Activated B cell treated with CpG ODN at 0.5 μM for 24 hours (primary cell): ENCODE data around the gene GALR3. TPM values are rescaled to one million over a fixed set of nuclear protein-coding genes. Genes with fewer than 3 reads are reported as not detected.
"Not testable (repeated sequence)": the region's sequence is repeated elsewhere in the genome, so short reads cannot be mapped to it uniquely, and the experiment has no call there.

Experiments
- ATAC-seq: fragments of 200-7000 bp; cut with Tn5 transposase; one replicate; pipeline ENCODE4 v1.10.0; 2021; ENCODE audit warnings: low read depth, mild to moderate bottlenecking, moderate library complexity
- CTCF ChIA-PET: fragments of 350-600 bp; sonication (Branson Sonifier 250); formaldehyde crosslinking; loops from one replicate; lab custom pipeline; 2021; ENCODE audit warnings: antibody characterized with exemption; lab: Charles Lee
- POLR2A ChIA-PET: fragments of 350-600 bp; sonication (Branson Sonifier 250); formaldehyde crosslinking; loops from one replicate; lab custom pipeline; 2021; ENCODE audit warnings: antibody characterized with exemption; lab: Charles Lee
- DNase-seq: peaks from one replicate; pipeline ENCODE4 v3.0.0; 2022
- H3K27ac Mint-ChIP-seq: one replicate; pipeline ENCODE4 v1.8.0; 2020; ENCODE audit warnings: mixed read lengths
- H3K27me3 Mint-ChIP-seq: one replicate; pipeline ENCODE4 v1.8.0; 2021; ENCODE audit warnings: mixed read lengths
- H3K36me3 Mint-ChIP-seq: one replicate; pipeline ENCODE4 v1.8.0; 2021; ENCODE audit warnings: low read depth, mixed read lengths
- H3K4me1 Mint-ChIP-seq: one replicate; pipeline ENCODE4 v1.8.0; 2021; ENCODE audit warnings: mixed read lengths
- H3K4me3 Mint-ChIP-seq: one replicate; pipeline ENCODE4 v1.8.0; 2020; ENCODE audit warnings: mild to moderate bottlenecking, mixed read lengths
- H3K9me3 Mint-ChIP-seq: one replicate; pipeline ENCODE4 v1.8.0; 2020; ENCODE audit warnings: mixed read lengths
- CTCF ChIP-seq: fragments of 200-600 bp; IDR thresholded peaks from one replicate; pipeline ENCODE4 v1.8.0; 2022; ENCODE audit warnings: antibody characterized with exemption, mild to moderate bottlenecking
- intact Hi-C: fragments of 100-400 bp; cut with micrococcal nuclease; formaldehyde crosslinking; loops from one replicate; pipeline ENCODE4 v1.15.1; 2024
- total RNA-seq: library from RNA; stranded (reverse); gene quantifications from 2 replicates; pipeline ENCODE4 v1.2.3, GENCODE V29; 2022

GALR3 gene
- total RNA-seq, 1 donor from 2014 or later = not detected

DNA sequence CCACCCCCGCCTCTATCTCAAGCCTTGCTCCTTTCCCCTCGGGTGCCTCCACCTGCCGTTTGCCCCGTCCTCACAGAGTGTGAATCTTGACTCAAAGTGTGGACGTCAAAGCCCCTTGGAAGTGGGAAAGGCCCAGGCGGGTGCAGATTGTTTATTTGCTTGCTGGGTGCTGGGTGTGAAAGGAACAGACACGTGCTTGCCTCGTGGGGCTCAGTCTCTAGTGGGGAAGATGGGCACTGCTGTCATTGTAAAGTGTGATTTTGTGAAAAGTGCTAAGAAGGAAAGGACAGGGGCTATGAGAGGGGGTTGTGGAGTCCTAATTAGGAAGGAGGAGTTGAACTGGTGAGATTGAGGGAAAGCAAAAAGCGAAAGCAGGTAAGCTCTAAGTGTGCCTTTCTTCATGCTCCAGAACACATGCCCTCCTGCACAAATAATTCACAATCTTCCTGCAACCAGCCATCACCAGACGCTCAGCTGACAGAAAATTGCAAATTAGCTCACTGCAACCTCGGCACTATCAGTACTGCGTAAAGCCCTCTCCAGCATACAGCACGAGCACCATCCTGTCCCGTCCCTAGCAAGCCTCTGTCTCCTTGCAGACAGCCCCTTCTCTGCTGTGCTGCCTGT is 25.2 kb upstream of the GALR3 start:
- CTCF ChIA-PET = no interaction called here
- no peak for TF ChIP-seq CTCF
- Mint-ChIP-seq H3K27ac (no peak overlapping the region), H3K4me1 (peaks cover 14% of the 10 kb centered on the region), H3K36me3 (no peaks in the 10 kb centered on the region), H3K4me3 (no peak overlapping the region), H3K27me3 (peaks cover 12% of the 10 kb centered on the region), H3K9me3 (no peaks in the 10 kb centered on the region)
- intact Hi-C loops = no loop called here
- peak; percentile 18 for ATAC-seq
- DNase-seq = no peak
- POLR2A ChIA-PET = interaction anchor here (0.6 kb wide), 1 partner anchor 59 kb away, joined by 3 read pairs; no protein-coding TSS in a partner anchor

- intact Hi-C loops, H3K9me3 Mint-ChIP-seq, H3K27ac Mint-ChIP-seq, DNase-seq, H3K4me3 Mint-ChIP-seq, ATAC-seq, H3K36me3 Mint-ChIP-seq, CTCF ChIA-PET: not testable (repeated sequence)
- POLR2A ChIA-PET = interaction anchor here (0.6 kb wide), 1 partner anchor 240 kb away, joined by 6 read pairs; no protein-coding TSS in a partner anchor
- Mint-ChIP-seq H3K4me1 (peaks cover 24% of the 10 kb centered on the region), H3K27me3 (peaks cover 26% of the 10 kb centered on the region)
Measured at GRCh38 chr22:37799979-37800378, 23.2 kb upstream of the GALR3 start.

DNA sequence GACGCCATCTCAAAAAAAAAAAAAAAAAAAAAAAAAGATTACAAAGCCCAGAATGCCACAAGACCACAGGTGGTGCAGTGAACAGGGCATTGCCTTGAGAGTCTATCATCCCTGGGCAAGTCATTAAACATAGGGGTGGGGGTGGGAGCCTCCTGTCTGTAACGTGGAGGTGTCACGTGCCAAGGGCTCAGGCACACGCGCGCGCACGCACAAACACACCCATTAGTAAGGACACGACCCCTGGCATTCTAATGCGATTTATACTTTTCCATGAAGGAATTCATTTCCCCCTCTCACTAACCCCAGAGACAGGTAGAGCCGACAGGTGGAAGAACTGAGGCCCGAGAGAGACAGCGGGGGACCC is 21.3 kb upstream of the GALR3 start:
- H3K9me3 Mint-ChIP-seq = no peaks in the 10 kb centered on the region

GRCh38 chr22:37802310-37803194 is 20.6 kb upstream of the GALR3 start:
- intact Hi-C loops = no loop called here
- DNase-seq (no peak), ATAC-seq (no peak)
- CTCF ChIA-PET = no interaction called here
- Mint-ChIP-seq H3K27ac (no peak overlapping the region), H3K4me1 (peaks cover 45% of the 10 kb centered on the region), H3K36me3 (no peaks in the 10 kb centered on the region), H3K4me3 (peak overlapping the region; percentile 12), H3K27me3 (peaks cover 42% of the 10 kb centered on the region), H3K9me3 (no peaks in the 10 kb centered on the region)
- POLR2A ChIA-PET = no interaction called here
- TF ChIP-seq CTCF = no peak

More for the DNA sequence above, 21.3 kb upstream of the GALR3 start:
- H3K27me3 Mint-ChIP-seq = peaks cover 37% of the 10 kb centered on the region
- ChIA-PET POLR2A (interaction anchor here (0.7 kb wide), 1 partner anchor 21 kb away, joined by 4 read pairs; no protein-coding TSS in a partner anchor), CTCF (no interaction called here)
- intact Hi-C loops = no loop called here
- TF ChIP-seq CTCF = no peak
- peaks cover 40% of the 10 kb centered on the region for H3K4me1 Mint-ChIP-seq
- peak overlapping the region; percentile 28 for H3K4me3 Mint-ChIP-seq
- DNase-seq (no peak), ATAC-seq (no peak)
- H3K36me3 Mint-ChIP-seq = no peaks in the 10 kb centered on the region
- H3K27ac Mint-ChIP-seq = no peak overlapping the region

DNA sequence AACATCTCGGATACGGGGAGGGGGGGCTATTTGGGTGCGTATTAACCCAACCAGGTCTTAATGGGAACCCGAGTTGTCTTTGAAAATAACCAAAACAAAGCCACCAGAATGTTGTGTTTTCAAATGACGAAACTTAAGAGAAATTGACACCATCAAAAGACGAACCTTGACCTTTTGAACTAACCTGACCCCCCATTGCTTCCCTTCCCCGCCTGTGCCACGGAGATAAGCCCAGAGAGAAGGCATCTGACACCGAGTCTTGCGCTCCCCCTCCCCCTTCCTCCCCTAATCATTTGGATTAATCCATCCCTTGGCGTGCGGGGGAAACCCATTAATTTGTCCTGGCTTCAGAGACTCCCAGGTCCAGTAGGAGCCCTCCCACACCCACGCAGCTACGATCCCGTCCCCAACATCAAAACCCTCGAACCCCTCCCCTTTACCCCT is 20.0 kb upstream of the GALR3 start:
- Mint-ChIP-seq H3K27me3 (peaks cover 43% of the 10 kb centered on the region), H3K27ac (no peak overlapping the region), H3K4me1 (peaks cover 45% of the 10 kb centered on the region), H3K9me3 (no peaks in the 10 kb centered on the region), H3K36me3 (no peaks in the 10 kb centered on the region), H3K4me3 (peak overlapping the region; percentile 12)
- no peak for DNase-seq
- no peak for ATAC-seq
- TF ChIP-seq CTCF = no peak
- ChIA-PET CTCF (no interaction called here), POLR2A (no interaction called here)
- intact Hi-C loops = no loop called here
